Occipital lobe (tissue), 2 donors: ENCODE data around the gene OR5K3. TPM values are rescaled to one million over a fixed set of nuclear protein-coding genes. Genes with fewer than 3 reads are reported as not detected.
A peak's percentile ranks its signal among the peaks of the same experiment; 100 is the strongest.
"Not testable (repeated sequence)": the region's sequence is repeated elsewhere in the genome, so short reads cannot be mapped to it uniquely, and the experiment has no call there.

ENCODE experiments used
- DNase-seq: peaks from one replicate; lab custom pipeline; 2025; lab: John Stamatoyannopoulos, UW
- total RNA-seq: library from RNA; depleted of rRNA; stranded (reverse); fragments of >200 nt; gene quantifications from one replicate; pipeline ENCODE4 v1.2.3, GENCODE V29; 2014

Gene OR5K3
- not detected for total RNA-seq

- no peak for DNase-seq
Measured at GRCh38 chr3:98390366-98390765, at the start of gene OR5K3. OR5K3 (plus strand) TSS chr3:98390666; CDS start chr3:98390666, 0 bp downstream.

- DNase-seq = no peak
Measured at GRCh38 chr3:98341758-98342157, 48.7 kb upstream of the OR5K3 start.

DNA sequence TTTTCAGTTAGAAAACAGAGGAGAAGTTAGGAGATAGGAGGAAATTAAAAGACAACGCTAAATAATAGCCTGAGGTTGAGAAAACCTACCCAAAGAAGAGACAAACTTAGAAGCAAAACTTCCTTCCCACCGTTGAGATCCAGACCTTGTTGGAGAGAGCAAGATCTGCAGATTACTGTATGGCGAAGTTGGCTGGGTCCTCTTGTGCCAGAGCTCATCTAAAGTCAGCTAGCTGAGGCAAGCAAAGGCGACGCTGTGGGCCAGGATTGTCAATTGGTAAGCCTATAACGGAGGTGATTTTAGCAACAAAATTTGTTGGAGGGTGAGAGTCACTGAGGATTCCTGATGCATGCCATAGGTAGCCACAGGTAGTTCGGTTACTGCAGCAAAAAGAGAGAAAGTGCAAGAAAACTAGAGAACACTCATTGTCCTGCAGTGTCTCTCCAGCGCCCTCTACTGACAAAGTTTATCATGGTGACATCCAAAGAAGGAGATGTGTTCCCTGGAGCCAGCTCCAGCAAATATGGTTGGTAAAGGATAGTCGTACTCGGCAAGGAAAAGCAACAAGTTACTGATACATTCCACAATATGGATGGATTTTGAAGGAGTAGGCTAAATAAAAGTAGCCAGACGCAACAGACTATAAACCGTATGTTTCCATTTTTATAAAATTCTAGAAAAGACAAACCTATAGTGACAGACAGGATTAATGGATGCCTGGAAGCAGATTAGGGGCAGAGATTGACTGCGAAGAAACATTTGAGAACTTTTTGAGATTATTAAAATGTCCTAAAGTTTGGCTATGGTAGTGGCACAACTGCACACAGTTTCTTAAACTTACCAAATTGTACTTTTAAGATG lies 46.6 kb upstream of the OR5K3 start:
- no peak for DNase-seq

GRCh38 chr3:98350082-98350481 lies 40.4 kb upstream of the OR5K3 start:
- DNase-seq = no peak

- no peak for DNase-seq
Measured at GRCh38 chr3:98353554-98353953, 36.9 kb upstream of the OR5K3 start, which contains the start of gene OR5K4. OR5K4 (plus strand) TSS chr3:98353854; CDS start chr3:98353854, 0 bp downstream.

GRCh38 chr3:98359250-98359649 lies 31.2 kb upstream of the OR5K3 start:
- DNase-seq = no peak

GRCh38 chr3:98359993-98360675 lies 30.3 kb upstream of the OR5K3 start:
- DNase-seq = no peak

DNA sequence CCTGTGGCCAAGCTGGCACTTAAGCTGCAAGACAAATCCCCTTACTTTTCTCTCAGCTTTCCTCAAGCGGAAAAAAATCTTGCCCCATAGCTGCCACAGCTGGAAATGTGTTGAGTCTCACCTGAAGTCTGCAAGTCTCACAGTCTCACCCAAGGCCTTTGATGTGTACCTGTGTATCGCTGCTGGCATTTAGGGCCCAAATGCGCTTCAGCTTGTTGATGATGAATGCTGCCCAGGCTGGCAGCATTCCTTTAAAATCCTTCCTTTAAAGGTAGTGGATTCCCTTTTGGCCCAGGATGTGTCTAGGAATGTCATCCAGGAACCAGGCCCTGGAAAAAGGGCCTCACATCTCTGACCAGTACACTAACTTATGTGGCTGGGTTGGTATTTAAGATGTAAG lies 29.8 kb upstream of the OR5K3 start:
- DNase-seq = no peak

- no peak for DNase-seq
Measured at GRCh38 chr3:98361289-98361688, 29.2 kb upstream of the OR5K3 start.

GRCh38 chr3:98367464-98368246 lies 22.8 kb upstream of the OR5K3 start:
- no peak for DNase-seq

DNA sequence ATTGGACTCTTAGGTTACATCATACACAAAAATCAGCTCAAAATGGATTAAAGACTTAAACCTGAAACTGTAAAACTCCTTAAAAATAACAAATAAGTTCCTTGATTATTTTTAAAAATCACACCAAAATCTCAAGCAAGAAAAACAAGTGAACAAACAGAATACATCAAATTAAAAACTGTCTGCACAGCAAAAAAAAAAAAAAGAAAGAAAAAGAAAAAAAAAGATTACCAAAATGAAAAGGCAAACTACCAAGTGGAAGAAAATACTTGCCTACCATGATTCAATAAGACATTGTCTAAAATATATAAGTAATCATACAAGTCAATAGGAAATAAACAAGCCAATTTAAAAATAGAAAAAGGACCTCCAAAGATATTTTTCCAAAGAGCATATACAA lies 19.3 kb upstream of the OR5K3 start:
- no peak for DNase-seq

GRCh38 chr3:98371853-98372252 lies 18.6 kb upstream of the OR5K3 start:
- no peak for DNase-seq

GRCh38 chr3:98372445-98372844 lies 18.0 kb upstream of the OR5K3 start:
- no peak for DNase-seq

DNA sequence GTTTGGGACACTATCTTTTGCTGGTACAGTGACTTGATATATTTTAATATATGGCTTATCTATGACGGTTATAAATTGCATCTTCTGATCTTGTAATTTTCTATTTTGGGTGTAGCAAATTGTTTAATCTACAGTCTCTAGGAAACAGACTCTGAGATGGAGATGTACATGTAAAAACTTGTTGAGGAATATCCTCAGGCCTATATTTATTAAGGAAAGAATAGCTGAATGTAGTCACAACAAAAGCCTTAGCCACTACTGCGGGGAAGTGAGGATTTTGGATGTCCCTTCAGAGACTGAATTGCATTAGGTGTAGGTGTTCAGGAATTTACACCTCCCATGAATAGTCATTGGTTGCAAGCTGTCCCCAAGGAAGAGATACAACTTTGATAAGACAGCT lies 13.8 kb upstream of the OR5K3 start:
- no peak for DNase-seq

GRCh38 chr3:98388147-98388546 lies 2.3 kb upstream of the OR5K3 start:
- DNase-seq = no peak

DNA sequence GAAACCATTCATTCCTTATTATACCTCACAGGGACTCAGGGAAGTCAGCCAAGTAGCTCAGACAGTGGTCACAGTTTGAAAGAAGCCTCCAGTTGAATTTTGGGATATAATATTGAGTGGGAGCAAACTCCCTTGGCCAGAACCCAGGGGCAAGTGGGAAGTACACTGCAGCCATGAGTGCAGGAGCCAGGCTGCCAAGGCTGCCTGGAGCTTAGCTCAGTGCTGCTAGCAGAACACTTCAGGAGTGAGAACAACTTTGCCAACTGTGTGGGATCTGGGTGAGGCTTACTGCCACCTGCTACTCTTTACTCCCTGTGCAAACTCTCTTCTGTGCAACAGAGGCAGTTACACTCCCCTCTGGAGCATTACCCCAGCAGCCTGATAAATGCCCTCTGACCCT lies 4.6 kb downstream of the OR5K3 start:
- peak; percentile 3 for DNase-seq

- not testable (repeated sequence) for DNase-seq
Measured at GRCh38 chr3:98396482-98396881, 6.0 kb downstream of the OR5K3 start.

DNA sequence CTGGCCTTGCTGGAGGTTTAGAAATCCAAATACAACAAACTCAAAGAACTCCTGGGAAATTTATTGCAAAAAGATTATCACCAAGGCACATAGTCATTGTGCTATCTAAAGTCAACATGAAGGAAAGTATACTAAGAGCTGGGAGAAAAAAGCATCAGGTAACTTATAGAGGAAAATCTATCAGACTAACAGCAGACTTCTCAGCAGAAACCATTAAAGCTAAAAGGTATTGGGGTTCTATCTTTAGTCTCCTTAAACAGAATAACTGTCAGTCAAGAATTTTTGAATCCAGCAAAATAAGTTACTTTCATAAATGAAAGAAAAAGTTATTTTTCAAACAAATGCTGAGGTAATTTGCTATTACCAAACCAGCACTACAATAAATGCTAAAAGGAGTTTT lies 8.0 kb downstream of the OR5K3 start:
- DNase-seq = no peak

- no peak for DNase-seq
Measured at GRCh38 chr3:98402507-98402906, 12.0 kb downstream of the OR5K3 start.

GRCh38 chr3:98404010-98404409 lies 13.5 kb downstream of the OR5K3 start:
- DNase-seq = no peak

- DNase-seq = no peak
Measured at GRCh38 chr3:98406034-98406433, 15.6 kb downstream of the OR5K3 start.

DNA sequence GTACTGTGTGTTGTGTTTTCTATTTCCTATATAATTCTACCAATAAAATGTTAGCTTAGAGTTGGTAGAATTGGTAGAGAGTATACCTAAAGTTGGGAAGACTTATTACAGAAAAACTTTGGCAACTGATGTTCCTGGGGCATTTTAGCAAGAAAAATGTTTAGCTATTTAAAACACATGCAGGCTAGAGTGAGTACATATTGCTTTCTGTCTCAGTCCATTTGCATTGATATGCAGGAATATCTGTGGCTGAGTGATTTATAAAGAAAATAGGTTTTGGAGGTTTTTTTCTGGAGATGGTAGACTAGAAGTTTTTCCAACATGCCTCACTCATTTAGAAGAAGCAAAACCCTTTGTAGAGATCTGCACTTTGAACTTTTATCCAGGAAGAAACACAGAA lies 42.1 kb downstream of the OR5K3 start:
- DNase-seq = no peak
